Retinal pigment epithelial cell (primary cell): ENCODE measurements around the gene DCAF12L1.

Experiments
- DNase-seq: peaks from one replicate; pipeline ENCODE4 v3.0.0-alpha.2; 2010; ENCODE audit warnings: low read depth
- H3K4me3 ChIP-seq: 2 replicates; pipeline ENCODE4 v1.5.1; 2011; ENCODE audit warnings: mild to moderate bottlenecking, low read length, control low read depth, moderate library complexity
- TF ChIP-seq, protein P1 (sequence below): conservative IDR thresholded peaks from 2 replicates; pipeline ENCODE4 v1.5.1; 2011; ENCODE audit warnings: low read depth, low read length, control low read depth, inconsistent platforms

The DCAF12L1 gene

DNA sequence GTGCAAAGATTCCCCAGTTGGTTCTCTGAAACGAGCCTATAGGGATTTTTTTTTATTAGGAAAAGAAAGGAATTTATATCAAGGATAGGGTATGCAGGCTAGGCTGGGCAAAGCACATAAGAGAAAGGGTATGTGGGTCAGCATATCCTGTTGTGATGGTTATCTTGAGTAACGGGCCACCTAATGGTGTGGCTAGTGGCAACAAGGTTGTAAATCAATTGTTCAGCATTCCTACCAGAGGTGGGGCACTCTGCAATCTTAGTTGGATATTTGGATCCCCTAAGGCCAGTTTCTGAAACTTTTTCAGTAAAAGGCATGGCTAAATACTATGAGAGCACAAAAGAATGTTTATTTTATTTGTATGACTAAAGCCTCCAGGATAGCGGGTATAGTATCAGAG is 42.7 kb downstream of the DCAF12L1 start:
- H3K4me3 ChIP-seq, result no peak overlapping the region
- DNase-seq, result no peak
- TF ChIP-seq, protein P1, sequence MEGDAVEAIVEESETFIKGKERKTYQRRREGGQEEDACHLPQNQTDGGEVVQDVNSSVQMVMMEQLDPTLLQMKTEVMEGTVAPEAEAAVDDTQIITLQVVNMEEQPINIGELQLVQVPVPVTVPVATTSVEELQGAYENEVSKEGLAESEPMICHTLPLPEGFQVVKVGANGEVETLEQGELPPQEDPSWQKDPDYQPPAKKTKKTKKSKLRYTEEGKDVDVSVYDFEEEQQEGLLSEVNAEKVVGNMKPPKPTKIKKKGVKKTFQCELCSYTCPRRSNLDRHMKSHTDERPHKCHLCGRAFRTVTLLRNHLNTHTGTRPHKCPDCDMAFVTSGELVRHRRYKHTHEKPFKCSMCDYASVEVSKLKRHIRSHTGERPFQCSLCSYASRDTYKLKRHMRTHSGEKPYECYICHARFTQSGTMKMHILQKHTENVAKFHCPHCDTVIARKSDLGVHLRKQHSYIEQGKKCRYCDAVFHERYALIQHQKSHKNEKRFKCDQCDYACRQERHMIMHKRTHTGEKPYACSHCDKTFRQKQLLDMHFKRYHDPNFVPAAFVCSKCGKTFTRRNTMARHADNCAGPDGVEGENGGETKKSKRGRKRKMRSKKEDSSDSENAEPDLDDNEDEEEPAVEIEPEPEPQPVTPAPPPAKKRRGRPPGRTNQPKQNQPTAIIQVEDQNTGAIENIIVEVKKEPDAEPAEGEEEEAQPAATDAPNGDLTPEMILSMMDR, result no peak
